RPMI7951 (cell line): ENCODE results near the gene OR5T3. TPM values are rescaled to one million over a fixed set of nuclear protein-coding genes. Genes with fewer than 3 reads are reported as not detected.
"Not testable (repeated sequence)": the region's sequence is repeated elsewhere in the genome, so short reads cannot be mapped to it uniquely, and the experiment has no call there.

Source experiments
- DNase-seq: peaks from one replicate; pipeline ENCODE4 v3.0.0-alpha.2; 2012; ENCODE audit warnings: low read depth
- total RNA-seq: library from RNA; depleted of rRNA; stranded (reverse); fragments of >200 nt; shearing (Covaris generic); gene quantifications from 2 replicates; pipeline ENCODE4 v1.2.3, GENCODE V29; 2014; rRNA removed

The OR5T3 gene
- total RNA-seq: not detected in 2 replicates

DNA sequence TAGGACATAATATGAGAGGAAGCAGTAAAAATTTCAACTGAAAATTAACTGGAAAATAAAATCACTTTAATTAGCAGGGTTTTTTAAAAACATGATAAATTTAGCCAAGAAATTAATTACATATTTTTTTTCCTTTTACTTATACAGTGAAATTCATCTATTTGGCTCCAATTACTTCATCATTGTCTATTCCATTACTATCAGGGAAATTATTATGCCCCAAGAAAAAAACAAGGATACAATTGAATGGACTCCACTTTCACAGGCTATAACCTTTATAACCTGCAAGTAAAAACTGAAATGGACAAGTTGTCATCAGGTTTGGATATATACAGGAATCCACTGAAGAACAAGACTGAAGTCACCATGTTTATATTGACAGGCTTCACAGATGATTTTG is at the start of gene OR5T3:
TSS of gene OR5T3 (plus strand) at position 301 of the 400 bp plus-strand sequence. CDS start at position 301, 0 bp downstream.
- no peak for DNase-seq

DNA sequence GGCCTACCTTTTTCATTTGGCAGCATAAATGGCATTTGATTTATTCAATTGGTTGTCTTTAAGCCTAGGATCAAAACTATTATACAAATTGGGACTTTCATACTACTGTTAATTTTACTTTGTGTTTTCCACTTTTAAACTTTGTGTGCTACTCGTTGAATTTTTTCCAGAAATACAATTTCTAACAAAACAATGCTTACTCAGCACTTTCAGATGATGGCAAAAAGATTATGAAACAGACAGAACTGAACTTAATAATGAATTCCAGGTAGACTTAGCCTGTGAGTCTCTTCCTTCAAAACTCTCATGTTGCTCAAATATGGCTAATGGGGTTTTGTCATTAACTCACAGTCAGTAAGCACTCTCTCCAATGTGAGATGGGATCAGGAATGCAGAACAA is 44.3 kb upstream of the OR5T3 start:
- no peak for DNase-seq

DNA sequence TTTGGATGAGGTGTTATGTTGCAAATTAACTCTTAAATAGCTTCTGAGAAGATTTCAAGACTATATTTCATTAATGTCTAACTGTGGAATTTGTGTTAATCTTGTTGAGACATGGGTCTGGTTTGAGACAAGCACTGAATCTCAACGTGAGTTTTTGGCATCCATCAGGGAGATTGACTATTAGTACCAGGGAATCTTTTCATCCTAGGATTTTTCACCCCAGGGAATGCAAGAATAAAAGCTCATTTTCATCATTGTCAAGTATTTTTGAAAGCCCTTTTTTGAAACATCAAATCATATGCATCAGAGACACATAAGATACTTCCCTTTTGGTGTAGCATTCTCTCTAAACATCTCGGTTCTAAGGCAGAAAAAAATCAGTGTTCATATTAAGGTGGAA is 37.5 kb upstream of the OR5T3 start:
- DNase-seq: no peak

DNA sequence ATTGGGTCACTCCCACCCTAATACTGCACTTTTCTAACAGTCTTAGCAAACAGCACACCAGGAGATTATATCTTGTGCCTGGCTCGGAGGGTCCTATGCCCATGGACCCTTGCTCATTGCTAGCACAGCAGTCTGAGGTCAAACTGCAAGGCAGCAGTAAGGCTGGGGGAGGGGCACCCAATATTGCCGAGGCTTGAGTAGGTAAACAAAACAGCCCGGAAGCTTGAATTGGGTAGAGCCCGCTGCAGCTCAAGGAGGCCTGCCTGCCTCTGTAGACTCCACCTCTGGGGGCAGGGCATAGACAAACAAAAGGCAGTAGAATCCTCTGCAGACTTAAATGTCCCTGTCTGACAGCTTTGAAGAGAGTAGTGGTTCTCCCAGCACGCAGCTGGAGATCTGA is 32.3 kb upstream of the OR5T3 start:
- DNase-seq: not testable (repeated sequence)

DNA sequence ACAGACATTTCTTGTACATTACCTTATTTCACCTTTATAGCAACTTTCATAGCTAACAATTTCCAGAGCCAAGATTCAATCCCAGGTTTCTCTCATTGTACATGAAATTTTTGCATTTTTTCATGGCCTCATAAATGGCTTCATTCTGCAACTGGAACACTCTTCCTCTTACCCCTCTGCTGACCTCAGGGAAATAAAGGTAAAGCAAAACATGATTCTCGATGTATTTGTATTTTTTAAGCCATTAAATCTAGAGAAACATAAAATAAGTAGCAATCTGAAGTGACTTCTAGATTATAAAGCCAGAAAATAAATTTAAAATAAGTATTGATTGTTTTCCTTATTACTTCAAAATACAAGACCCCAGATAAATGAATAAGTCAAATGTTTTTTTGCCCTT is 17.9 kb upstream of the OR5T3 start, which contains the start of gene OR5T2:
TSS of gene OR5T2 (minus strand) at position 101 of the 400 bp plus-strand sequence. CDS start 1,193 bp downstream, outside the sequence.
- DNase-seq: no peak

DNA sequence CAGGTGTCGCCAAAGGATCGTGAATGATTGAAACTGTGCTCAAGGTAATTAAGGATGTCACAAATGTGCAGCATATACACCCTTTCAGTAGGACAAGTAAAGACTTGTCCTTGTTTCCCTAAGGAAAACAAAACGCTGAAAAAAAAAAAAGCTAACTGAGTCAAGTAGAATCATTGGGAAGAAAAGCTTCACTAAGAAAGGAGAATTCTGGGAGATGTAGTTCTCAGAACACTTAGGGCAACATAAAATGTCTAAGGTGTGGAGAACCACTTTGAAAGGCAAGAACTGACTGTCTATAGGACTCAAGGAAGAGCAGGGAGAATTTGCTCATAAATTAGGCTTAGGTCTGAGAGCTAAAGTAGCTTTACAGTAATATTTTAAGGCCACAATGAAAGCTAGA is 19.0 kb downstream of the OR5T3 start:
- DNase-seq: no peak

DNA sequence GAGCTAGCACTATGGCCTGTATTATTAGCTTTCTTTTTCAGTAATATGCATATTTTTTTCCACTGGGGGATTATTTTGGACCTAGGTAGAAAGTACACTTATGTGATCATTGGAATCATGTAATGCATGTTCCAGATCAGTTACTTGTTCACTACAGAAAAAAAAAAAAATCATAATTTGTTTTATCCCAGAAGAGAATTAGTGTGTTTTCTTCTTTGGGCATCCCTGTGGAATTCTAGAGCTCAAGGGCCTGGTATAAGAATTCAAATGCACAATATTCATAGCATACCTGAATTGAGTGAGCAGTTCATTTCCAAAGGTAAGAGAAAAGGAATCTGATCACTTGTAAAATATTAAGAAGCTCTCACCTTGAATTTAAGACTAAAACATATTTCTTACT is 21.8 kb downstream of the OR5T3 start, which contains the start of gene OR5T1:
TSS of gene OR5T1 (plus strand) at position 301 of the 400 bp plus-strand sequence. CDS start 1,485 bp downstream, outside the sequence.
- no peak for DNase-seq

DNA sequence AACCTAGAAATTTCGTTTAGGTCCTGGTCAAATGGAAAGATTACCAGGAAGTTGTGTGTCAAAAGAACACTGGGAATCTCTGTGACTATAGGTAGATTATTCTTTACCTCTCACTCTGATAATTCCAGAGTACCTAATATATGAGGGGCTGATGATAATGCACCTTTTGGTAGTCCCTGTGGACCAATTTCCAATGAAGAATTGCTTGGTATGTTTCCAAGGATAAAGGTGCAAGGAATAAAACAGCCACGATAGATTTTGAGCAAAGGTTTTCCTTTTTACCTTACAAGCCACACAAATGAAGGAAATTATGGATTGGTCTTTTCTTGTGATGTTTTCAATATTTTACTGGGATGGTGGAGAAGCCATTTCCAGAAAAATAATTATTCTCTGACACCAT is 40.1 kb downstream of the OR5T3 start, which contains the start of gene OR8H1:
TSS of gene OR8H1 (minus strand) at position 101 of the 400 bp plus-strand sequence. CDS start 1,192 bp downstream, outside the sequence.
- DNase-seq: no peak

DNA sequence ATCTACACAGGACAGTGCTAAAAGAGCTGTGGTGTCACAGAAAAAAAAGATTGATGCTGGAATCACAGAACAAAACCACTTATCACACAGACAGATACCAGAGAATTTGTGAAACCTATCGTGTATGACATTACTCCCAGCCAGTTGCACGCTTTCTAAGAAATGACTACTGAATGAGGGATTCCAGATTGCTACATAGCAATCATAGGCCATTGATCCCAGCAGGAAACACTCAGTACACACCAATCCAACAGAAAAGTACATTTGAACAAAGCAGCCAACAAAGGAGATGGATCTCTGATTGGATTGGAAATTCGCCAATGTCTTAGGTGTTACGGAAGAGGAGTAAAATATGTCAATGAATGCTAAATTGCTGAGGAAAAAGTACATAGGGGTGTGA is 44.8 kb downstream of the OR5T3 start:
- DNase-seq: no peak

Other genes starting within 250 kb of the OR5T3 start
- not detected in 2 replicates for gene OR5AS1, start 224.6 kb upstream of the OR5T3 start, total RNA-seq
- not detected in 2 replicates for gene OR8I2, start 158.9 kb upstream of the OR5T3 start, total RNA-seq
- gene OR8H2, start 148.6 kb upstream of the OR5T3 start, total RNA-seq: not detected in 2 replicates
- gene OR8H3, start 129.9 kb upstream of the OR5T3 start, total RNA-seq: not detected in 2 replicates
- gene OR8J3, start 112.1 kb upstream of the OR5T3 start, total RNA-seq: not detected in 2 replicates
- not detected in 2 replicates for gene OR8K5, start 91.9 kb upstream of the OR5T3 start, total RNA-seq
- not detected in 2 replicates for gene OR5J2, start 75.6 kb upstream of the OR5T3 start, total RNA-seq
- gene OR5T2, start 18.0 kb upstream of the OR5T3 start, total RNA-seq: not detected in 2 replicates
- gene OR5T1, start 21.9 kb downstream of the OR5T3 start, total RNA-seq: not detected in 2 replicates
- gene OR8H1, start 40.0 kb downstream of the OR5T3 start, total RNA-seq: not detected in 2 replicates
- gene OR8K3, start 62.9 kb downstream of the OR5T3 start, total RNA-seq: not detected in 2 replicates
- not detected in 2 replicates for gene OR8K1, start 93.8 kb downstream of the OR5T3 start, total RNA-seq
- gene OR8J1, start 102.0 kb downstream of the OR5T3 start, total RNA-seq: not detected in 2 replicates
- not detected in 2 replicates for gene OR8U1, start 123.4 kb downstream of the OR5T3 start, total RNA-seq
- not detected in 2 replicates for gene OR5AL1, start 160.4 kb downstream of the OR5T3 start, total RNA-seq
- gene OR5M3, start 221.1 kb downstream of the OR5T3 start, total RNA-seq: not detected in 2 replicates
- not detected in 2 replicates for gene OR5M8, start 239.1 kb downstream of the OR5T3 start, total RNA-seq